ENCODE data around the gene RBM19.

The RBM19 gene

DNA sequence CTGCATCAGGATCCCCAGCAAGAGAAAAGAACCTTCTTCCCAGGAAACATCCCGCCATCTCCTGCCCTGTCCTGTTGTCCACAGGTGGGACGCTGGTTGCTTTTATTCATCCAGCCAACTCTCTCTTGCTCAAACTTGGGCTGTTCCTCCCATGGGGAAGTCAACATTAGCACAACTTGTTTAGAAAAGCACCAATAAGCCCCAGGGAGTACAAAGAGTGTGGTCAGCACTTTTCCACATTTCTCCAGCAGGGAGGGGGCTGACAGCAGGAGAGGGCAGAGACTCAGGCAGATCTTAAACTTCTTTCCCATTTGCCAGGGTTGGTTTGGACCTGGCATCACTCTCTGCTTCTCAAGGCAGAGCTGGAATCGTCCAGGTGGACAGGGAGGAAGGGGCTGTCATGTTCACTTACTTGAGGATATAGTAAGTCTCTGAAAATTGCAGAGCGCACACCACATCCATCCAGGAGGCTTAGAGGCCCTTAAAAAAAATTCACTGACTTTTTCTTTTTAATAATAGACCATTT is 74.9 kb downstream of the RBM19 start:
- no peak for TF ChIP-seq CTCF (IDR thresholded peaks at IDR 0.05; ENCODE audit: borderline replicate concordance, insufficient read depth, low read depth, low read length)
- H3K4me3 ChIP-seq (ENCODE audit: low read depth, low read length), result no peak overlapping the region

- H3K4me3 ChIP-seq (ENCODE audit: low read depth, low read length), result no peak overlapping the region
- TF ChIP-seq CTCF (IDR thresholded peaks at IDR 0.05; ENCODE audit: borderline replicate concordance, insufficient read depth, low read depth, low read length), result no peak
These were observed 76.1 kb downstream of the RBM19 start for GRCh38 chr12:113889891-113890581.

DNA sequence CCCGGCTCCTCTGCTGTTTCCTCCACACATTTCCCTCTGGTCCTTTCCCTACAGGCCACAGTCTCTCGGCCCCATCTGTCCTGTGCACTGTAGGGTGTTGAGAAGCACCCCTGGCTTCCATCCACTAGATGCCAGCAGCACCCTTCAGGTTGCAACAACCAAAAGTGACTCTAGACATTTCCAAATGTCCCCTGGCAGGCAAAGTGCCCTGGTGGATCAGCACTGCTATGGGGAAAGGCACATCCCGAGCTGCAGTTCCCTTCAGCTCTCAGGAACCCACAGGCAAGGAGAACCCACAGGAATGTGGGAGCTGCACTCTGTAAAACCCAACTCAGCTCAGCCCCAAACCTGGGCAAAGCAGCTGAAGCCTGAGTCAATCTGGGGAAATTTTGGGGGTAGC is 77.0 kb downstream of the RBM19 start:
- TF ChIP-seq CTCF (IDR thresholded peaks at IDR 0.05; ENCODE audit: borderline replicate concordance, insufficient read depth, low read depth, low read length), result no peak
- H3K4me3 ChIP-seq (ENCODE audit: low read depth, low read length), result no peak overlapping the region

DNA sequence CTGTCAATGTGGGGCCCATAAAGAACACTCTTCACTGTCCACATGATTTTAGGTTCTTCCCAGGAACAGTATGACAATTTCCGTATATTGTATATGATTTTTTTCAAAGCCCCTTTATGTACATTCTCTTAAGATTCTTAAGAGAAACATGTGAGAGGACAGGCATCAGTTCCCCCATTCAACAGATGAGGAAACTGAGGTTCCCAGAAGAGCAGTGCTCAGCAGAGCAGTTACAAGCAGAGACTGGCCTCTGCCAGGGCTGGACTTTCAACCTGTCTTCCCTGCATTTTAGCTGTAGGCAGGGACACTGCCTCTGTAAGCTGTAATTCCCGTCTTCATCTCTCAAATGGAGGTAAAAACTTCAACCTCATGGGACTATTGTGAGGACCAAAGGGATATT is 77.7 kb downstream of the RBM19 start:
- no peak overlapping the region for H3K4me3 ChIP-seq (ENCODE audit: low read depth, low read length)
- TF ChIP-seq CTCF (IDR thresholded peaks at IDR 0.05; ENCODE audit: borderline replicate concordance, insufficient read depth, low read depth, low read length), result no peak

DNA sequence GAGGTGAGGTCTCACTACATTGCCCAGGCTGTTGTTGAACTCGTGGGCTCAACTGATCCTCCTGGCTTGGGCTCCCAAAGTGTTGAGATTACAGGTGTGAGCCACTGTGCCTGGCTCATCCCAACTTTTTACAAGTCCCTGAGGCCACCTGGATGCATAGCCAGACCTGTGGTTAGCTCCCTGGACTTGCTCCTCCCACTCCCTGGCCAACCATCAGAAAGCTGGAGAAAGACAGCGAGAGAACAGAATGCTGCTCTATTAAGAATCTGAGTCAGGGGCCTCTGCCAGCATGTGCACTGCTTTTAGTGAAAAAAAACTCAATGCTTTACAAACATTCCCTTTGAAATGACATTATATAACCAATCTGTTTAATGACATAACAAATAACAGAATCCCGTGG is 78.2 kb downstream of the RBM19 start:
- no peak overlapping the region for H3K4me3 ChIP-seq (ENCODE audit: low read depth, low read length)
- no peak for TF ChIP-seq CTCF (IDR thresholded peaks at IDR 0.05; ENCODE audit: borderline replicate concordance, insufficient read depth, low read depth, low read length)

DNA sequence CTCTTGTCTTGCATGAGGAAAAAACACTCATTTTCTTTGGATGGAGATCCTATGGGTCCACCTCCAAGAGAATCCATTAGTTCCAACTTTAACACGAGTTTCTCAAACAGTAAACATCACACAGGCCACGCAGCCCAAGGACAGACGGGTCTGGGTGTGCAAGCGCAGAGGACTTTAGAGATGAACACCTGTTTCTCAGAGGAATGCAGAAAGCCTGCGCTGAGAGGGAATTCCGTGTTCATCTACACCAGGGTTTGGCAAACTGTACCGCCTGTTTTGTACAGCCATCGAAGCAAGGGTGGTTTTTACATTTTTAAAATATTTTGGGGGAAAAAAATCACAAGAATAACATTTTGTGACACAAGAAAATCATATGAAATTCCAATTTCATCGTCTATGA is 79.4 kb downstream of the RBM19 start:
- H3K4me3 ChIP-seq (ENCODE audit: low read depth, low read length), result no peak overlapping the region
- no peak for TF ChIP-seq CTCF (IDR thresholded peaks at IDR 0.05; ENCODE audit: borderline replicate concordance, insufficient read depth, low read depth, low read length)

DNA sequence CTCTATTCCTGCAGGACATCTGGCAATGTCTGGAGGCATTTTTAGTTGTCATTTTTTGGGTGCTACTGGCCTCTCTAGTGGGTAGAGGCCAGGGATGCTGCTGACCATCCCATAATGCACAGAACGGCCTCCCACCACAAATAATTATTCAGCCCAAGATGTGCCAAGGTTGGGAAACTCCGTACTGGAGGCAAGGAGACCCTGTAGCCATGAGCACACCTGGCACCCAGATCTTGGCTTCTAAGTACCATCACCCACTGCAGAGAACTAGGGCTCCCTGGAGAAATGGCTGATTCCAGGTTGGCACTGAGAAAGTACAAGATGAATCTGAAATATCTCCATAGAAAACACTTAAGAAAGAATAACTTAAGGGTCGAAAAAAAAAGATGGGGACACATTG is 81.7 kb downstream of the RBM19 start:
- H3K4me3 ChIP-seq (ENCODE audit: low read depth, low read length), result no peak overlapping the region
- no peak for TF ChIP-seq CTCF (IDR thresholded peaks at IDR 0.05; ENCODE audit: borderline replicate concordance, insufficient read depth, low read depth, low read length)
